ENCODE data around the gene CASP2. TPM values are rescaled to one million over a fixed set of nuclear protein-coding genes. Genes with fewer than 3 reads are reported as not detected.

CASP2 gene
- total RNA-seq, 6 donors from 2014 or later: 9.1 to 34.8 (median 24.3) TPM

DNA sequence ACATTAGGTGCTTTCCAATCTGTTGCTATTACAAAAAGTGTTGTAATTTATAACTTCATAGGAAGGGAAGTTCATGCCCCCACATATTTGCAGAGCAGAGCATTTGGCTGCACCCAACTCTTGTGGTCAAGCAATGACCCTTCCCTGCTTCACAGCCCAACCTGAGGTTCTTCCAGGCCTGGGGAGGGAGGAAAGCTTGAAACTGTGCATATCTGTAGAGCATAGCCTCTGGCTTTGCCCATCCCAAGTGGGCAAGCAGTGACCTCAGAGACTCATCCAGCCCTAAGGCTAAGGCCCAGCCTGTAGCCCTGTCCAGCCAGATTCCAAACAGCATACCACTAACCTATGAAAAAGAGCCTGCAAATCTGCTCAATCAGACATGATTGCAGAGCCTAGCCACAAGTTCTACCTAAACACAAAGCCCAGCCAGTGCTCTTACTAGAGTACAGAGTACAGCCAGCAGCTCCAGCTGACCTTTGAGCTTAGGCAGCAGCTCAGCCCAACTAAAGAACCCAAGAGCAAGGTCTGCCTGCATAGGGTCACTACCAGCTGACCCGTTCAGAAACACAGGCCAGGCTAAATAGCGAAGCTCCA, 39.3 kb upstream of the CASP2 start:
- 92 to 97% methylated on average over 2 of the region's 2 CpGs for whole genome bisulfite sequencing, 2 donors
- no peak overlapping the region for H3K4me3 ChIP-seq
- no peak for ATAC-seq (ENCODE audit: low FRiP score in 2 of 2)
- no peak overlapping the region for H3K27ac ChIP-seq
- H3K9me3 ChIP-seq: no peaks in the 10 kb centered on the region
- no peaks in the 10 kb centered on the region for H3K36me3 ChIP-seq
- no peak for DNase-seq
- H3K4me1 ChIP-seq: peaks cover 0 to 10% (median 3%) of the 10 kb centered on the region in 4 donors
- TF ChIP-seq, protein P1, sequence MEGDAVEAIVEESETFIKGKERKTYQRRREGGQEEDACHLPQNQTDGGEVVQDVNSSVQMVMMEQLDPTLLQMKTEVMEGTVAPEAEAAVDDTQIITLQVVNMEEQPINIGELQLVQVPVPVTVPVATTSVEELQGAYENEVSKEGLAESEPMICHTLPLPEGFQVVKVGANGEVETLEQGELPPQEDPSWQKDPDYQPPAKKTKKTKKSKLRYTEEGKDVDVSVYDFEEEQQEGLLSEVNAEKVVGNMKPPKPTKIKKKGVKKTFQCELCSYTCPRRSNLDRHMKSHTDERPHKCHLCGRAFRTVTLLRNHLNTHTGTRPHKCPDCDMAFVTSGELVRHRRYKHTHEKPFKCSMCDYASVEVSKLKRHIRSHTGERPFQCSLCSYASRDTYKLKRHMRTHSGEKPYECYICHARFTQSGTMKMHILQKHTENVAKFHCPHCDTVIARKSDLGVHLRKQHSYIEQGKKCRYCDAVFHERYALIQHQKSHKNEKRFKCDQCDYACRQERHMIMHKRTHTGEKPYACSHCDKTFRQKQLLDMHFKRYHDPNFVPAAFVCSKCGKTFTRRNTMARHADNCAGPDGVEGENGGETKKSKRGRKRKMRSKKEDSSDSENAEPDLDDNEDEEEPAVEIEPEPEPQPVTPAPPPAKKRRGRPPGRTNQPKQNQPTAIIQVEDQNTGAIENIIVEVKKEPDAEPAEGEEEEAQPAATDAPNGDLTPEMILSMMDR (IDR thresholded peaks at IDR 0.05): no peak
- no peak for TF ChIP-seq POLR2A (IDR thresholded peaks at IDR 0.05)
- TF ChIP-seq POLR2AphosphoS5 (IDR thresholded peaks at IDR 0.05): no peak
- no peak for TF ChIP-seq EP300 (IDR thresholded peaks at IDR 0.05)
- H3K27me3 ChIP-seq: no peaks in the 10 kb centered on the region

DNA sequence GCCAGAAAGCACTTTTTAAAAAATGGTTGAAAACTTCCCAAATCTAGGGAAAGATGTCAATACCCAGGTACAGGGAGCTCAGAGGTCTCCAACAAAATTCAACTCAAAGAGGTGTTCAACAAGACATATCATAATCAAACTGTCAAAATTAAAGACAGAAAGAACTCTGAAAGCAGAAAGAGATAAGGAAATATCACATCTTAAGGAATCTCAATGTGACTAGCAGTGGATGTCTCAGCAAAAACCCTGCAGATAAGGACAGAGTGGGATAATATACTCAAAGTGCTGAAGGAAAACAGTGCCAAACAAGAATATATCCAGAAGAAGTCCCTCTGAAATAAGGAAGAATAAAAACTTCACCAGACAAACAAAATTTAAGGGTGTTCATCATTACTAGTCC, 38.0 kb upstream of the CASP2 start:
- Histone ChIP-seq H3K4me1 (peaks cover 0 to 4% (median 0%) of the 10 kb centered on the region in 4 donors), H3K27me3 (no peaks in the 10 kb centered on the region), H3K27ac (no peak overlapping the region), H3K4me3 (no peak overlapping the region), H3K36me3 (no peaks in the 10 kb centered on the region), H3K9me3 (no peaks in the 10 kb centered on the region)
- no peak for DNase-seq
- ATAC-seq (ENCODE audit: low FRiP score in 2 of 2): no peak
- no peak for TF ChIP-seq POLR2A (IDR thresholded peaks at IDR 0.05)
- TF ChIP-seq, protein P1 (IDR thresholded peaks at IDR 0.05): no peak
- TF ChIP-seq EP300 (IDR thresholded peaks at IDR 0.05): no peak
- no peak for TF ChIP-seq POLR2AphosphoS5 (IDR thresholded peaks at IDR 0.05)

DNA sequence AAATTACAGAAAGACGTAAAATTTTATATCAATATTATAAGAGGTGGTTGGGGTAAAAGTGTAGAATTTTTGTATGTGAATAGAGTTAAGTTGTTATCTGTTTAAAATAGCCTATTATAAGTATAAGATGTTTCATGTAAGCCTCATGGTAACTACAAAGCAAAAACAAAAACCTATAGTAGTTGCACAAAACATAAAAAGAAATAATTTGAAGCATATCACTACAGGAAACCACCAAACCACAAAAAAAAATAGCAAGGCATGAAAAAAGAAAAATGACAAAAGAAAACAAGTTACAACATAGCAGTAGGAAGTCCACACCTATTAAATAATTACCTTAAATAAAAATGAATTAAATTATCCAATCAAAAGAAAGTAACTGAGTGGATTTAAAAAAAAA, 37.3 kb upstream of the CASP2 start:
- no peaks in the 10 kb centered on the region for H3K9me3 ChIP-seq
- TF ChIP-seq POLR2AphosphoS5 (IDR thresholded peaks at IDR 0.05) (no peak), POLR2A (IDR thresholded peaks at IDR 0.05) (no peak), EP300 (IDR thresholded peaks at IDR 0.05) (no peak)
- TF ChIP-seq, protein P1 (IDR thresholded peaks at IDR 0.05): no peak
- H3K4me1 ChIP-seq: no peaks in the 10 kb centered on the region
- 80 to 91% methylated on average over 1 of the region's 1 CpG for WGBS, 2 donors
- no peaks in the 10 kb centered on the region for H3K36me3 ChIP-seq
- ATAC-seq (ENCODE audit: low FRiP score in 2 of 2) (no peak), DNase-seq (no peak)
- no peaks in the 10 kb centered on the region for H3K27me3 ChIP-seq
- H3K4me3 ChIP-seq: no peak overlapping the region
- H3K27ac ChIP-seq: no peak overlapping the region

DNA sequence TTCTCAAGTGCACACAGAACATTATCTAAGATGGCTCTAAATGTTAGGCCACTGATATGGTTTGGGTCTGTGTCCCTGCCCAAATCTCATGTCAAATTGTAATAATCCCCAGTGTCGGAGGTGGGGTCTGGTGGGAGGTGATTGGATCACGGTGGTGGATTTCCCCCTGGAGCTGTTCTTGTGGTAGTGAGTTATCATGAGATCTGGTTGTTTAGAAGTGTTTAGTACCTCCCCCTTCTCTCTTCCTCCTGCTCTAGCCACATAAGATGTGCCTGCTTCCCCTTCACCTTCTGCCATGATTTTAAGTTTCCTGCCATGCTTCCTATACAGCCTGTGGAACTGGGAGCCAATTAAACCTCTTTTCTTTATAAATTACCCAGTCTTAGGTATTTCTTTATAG, 36.1 kb upstream of the CASP2 start:
- ATAC-seq (ENCODE audit: low FRiP score in 2 of 2): no peak
- Histone ChIP-seq H3K36me3 (no peaks in the 10 kb centered on the region), H3K27me3 (no peaks in the 10 kb centered on the region), H3K9me3 (no peaks in the 10 kb centered on the region), H3K4me3 (no peak overlapping the region), H3K27ac (no peak overlapping the region), H3K4me1 (no peaks in the 10 kb centered on the region)
- TF ChIP-seq EP300 (IDR thresholded peaks at IDR 0.05): no peak
- TF ChIP-seq POLR2AphosphoS5 (IDR thresholded peaks at IDR 0.05): no peak
- TF ChIP-seq, protein P1 (IDR thresholded peaks at IDR 0.05): no peak
- no peak for TF ChIP-seq POLR2A (IDR thresholded peaks at IDR 0.05)
- no peak for DNase-seq
- WGBS, 2 donors: 74 to 75% methylated on average over 2 of the region's 2 CpGs

DNA sequence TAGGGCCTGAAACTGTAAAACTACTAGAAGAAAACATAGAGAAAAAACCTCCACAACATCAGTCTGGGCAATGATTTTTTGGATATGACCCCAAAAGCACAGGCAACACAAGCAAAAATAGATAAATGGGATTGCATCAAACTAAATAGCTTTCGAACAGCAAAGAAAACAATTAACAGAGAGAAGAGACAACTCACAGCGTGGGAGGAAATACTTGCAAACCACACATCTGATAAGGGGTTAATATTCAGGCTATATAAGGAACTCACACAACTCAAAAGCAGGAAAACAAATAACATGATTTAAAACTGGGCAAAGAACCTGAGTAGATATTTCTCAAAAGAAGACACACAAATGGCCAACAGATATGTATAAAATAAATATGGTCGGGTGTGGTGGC, 32.6 kb upstream of the CASP2 start:
- Histone ChIP-seq H3K27ac (no peak overlapping the region), H3K4me1 (peaks cover 0 to 7% (median 2%) of the 10 kb centered on the region in 4 donors), H3K4me3 (no peak overlapping the region), H3K9me3 (no peaks in the 10 kb centered on the region), H3K36me3 (no peaks in the 10 kb centered on the region), H3K27me3 (no peaks in the 10 kb centered on the region)
- TF ChIP-seq, protein P1 (IDR thresholded peaks at IDR 0.05): no peak
- TF ChIP-seq POLR2A (IDR thresholded peaks at IDR 0.05) (no peak), EP300 (IDR thresholded peaks at IDR 0.05) (no peak), POLR2AphosphoS5 (IDR thresholded peaks at IDR 0.05) (no peak)
- ATAC-seq (ENCODE audit: low FRiP score in 2 of 2) (no peak), DNase-seq (no peak)
- WGBS, 2 donors: 66 to 69% methylated on average over 3 of the region's 3 CpGs
